Endometrium (tissue), 2 donors: ENCODE results near the gene PICALM.
"Not testable (repeated sequence)": the region's sequence is repeated elsewhere in the genome, so short reads cannot be mapped to it uniquely, and the experiment has no call there.

Source experiments
- FAIRE-seq: peaks from 2 replicates; lab custom pipeline; 2012; peaks lifted over from hg19 to GRCh38; lab: Jason Lieb, UNC
- donor health status: control.
- donor health status: control.

PICALM gene

GRCh38 chr11:86068951-86069407, at the start of gene PICALM:
PICALM (minus strand) TSS chr11:86069084; CDS start chr11:86068780, 304 bp downstream.
- peak; percentile 53 for FAIRE-seq

- FAIRE-seq, result no peak
Observed at GRCh38 chr11:86118253-86118652, 49.4 kb upstream of the PICALM start.

- FAIRE-seq, result no peak
Observed at GRCh38 chr11:86117712-86118063, 48.8 kb upstream of the PICALM start.

GRCh38 chr11:86117001-86117711, 48.3 kb upstream of the PICALM start:
- FAIRE-seq, result no peak

GRCh38 chr11:86116386-86116726, 47.5 kb upstream of the PICALM start:
- FAIRE-seq, result no peak

GRCh38 chr11:86115542-86116385, 46.9 kb upstream of the PICALM start:
- no peak for FAIRE-seq

GRCh38 chr11:86108890-86109638, 40.2 kb upstream of the PICALM start:
- FAIRE-seq, result no peak

GRCh38 chr11:86108191-86108590, 39.3 kb upstream of the PICALM start:
- FAIRE-seq, result no peak

- no peak for FAIRE-seq
Observed at GRCh38 chr11:86106916-86107315, 38.0 kb upstream of the PICALM start.

GRCh38 chr11:86106031-86106430, 37.1 kb upstream of the PICALM start:
- FAIRE-seq, result not testable (repeated sequence)

- not testable (repeated sequence) for FAIRE-seq
Observed at GRCh38 chr11:86105601-86106000, 36.7 kb upstream of the PICALM start.

GRCh38 chr11:86103808-86104207, 34.9 kb upstream of the PICALM start:
- FAIRE-seq, result no peak

GRCh38 chr11:86101941-86102407, 33.1 kb upstream of the PICALM start:
- FAIRE-seq, result no peak

GRCh38 chr11:86101493-86101892, 32.6 kb upstream of the PICALM start:
- no peak for FAIRE-seq

- FAIRE-seq, result no peak
Observed at GRCh38 chr11:86099874-86100273, 31.0 kb upstream of the PICALM start.

GRCh38 chr11:86097980-86098379, 29.1 kb upstream of the PICALM start:
- no peak for FAIRE-seq

GRCh38 chr11:86091566-86091965, 22.7 kb upstream of the PICALM start:
- no peak for FAIRE-seq

- no peak for FAIRE-seq
Observed at GRCh38 chr11:86091086-86091485, 22.2 kb upstream of the PICALM start.

- FAIRE-seq, result peak; percentile 31
Observed at GRCh38 chr11:86089659-86090058, 20.8 kb upstream of the PICALM start.

GRCh38 chr11:86087688-86088087, 18.8 kb upstream of the PICALM start:
- not testable (repeated sequence) for FAIRE-seq

- no peak for FAIRE-seq
Observed at GRCh38 chr11:86087256-86087655, 18.4 kb upstream of the PICALM start.

GRCh38 chr11:86081455-86081854, 12.6 kb upstream of the PICALM start:
- FAIRE-seq, result no peak

- FAIRE-seq, result no peak
Observed at GRCh38 chr11:86079421-86079820, 10.5 kb upstream of the PICALM start.
